Measurements from ENCODE around the gene G3BP2.
"Not testable (repeated sequence)": the region's sequence is repeated elsewhere in the genome, so short reads cannot be mapped to it uniquely, and the experiment has no call there.

G3BP2 gene

GRCh38 chr4:75673027-75673958 lies at the start of gene G3BP2:
Gene G3BP2 (minus strand): TSS chr4:75673411. CDS start chr4:75662025, 11,386 bp downstream.
- peak; percentile 93 for DNase-seq

GRCh38 chr4:75722417-75722816 lies 49.2 kb upstream of the G3BP2 start:
- no peak for DNase-seq

- no peak for DNase-seq
Measured at GRCh38 chr4:75718529-75718928, 45.3 kb upstream of the G3BP2 start.

- DNase-seq: no peak
Measured at GRCh38 chr4:75717408-75717807, 44.2 kb upstream of the G3BP2 start.

- DNase-seq: not testable (repeated sequence)
Measured at GRCh38 chr4:75716054-75716453, 42.8 kb upstream of the G3BP2 start.

GRCh38 chr4:75715105-75715799 lies 42.0 kb upstream of the G3BP2 start:
- no peak for DNase-seq

- no peak for DNase-seq
Measured at GRCh38 chr4:75714704-75715103, 41.5 kb upstream of the G3BP2 start.

- DNase-seq: no peak
Measured at GRCh38 chr4:75714011-75714410, 40.8 kb upstream of the G3BP2 start.

- DNase-seq: no peak
Measured at GRCh38 chr4:75710246-75710645, 37.0 kb upstream of the G3BP2 start.

- DNase-seq: no peak
Measured at GRCh38 chr4:75708218-75708691, 35.0 kb upstream of the G3BP2 start.

- DNase-seq: no peak
Measured at GRCh38 chr4:75705198-75705977, 32.2 kb upstream of the G3BP2 start.

GRCh38 chr4:75702919-75703411 lies 29.8 kb upstream of the G3BP2 start:
- DNase-seq: no peak

GRCh38 chr4:75699299-75699698 lies 26.1 kb upstream of the G3BP2 start:
- DNase-seq: no peak

- no peak for DNase-seq
Measured at GRCh38 chr4:75698963-75699228, 25.7 kb upstream of the G3BP2 start.

GRCh38 chr4:75698162-75698962 lies 25.2 kb upstream of the G3BP2 start:
- no peak for DNase-seq

GRCh38 chr4:75696581-75696980 lies 23.4 kb upstream of the G3BP2 start:
- DNase-seq: no peak

- DNase-seq: no peak
Measured at GRCh38 chr4:75696071-75696470, 22.9 kb upstream of the G3BP2 start.

- not testable (repeated sequence) for DNase-seq
Measured at GRCh38 chr4:75692066-75692465, 18.9 kb upstream of the G3BP2 start.

GRCh38 chr4:75687125-75687524 lies 13.9 kb upstream of the G3BP2 start:
- not testable (repeated sequence) for DNase-seq

GRCh38 chr4:75686346-75686745 lies 13.1 kb upstream of the G3BP2 start:
- DNase-seq: no peak

GRCh38 chr4:75685546-75686189 lies 12.5 kb upstream of the G3BP2 start:
- no peak for DNase-seq
